IPS-15b (cell line): ENCODE data around the gene UQCR10.

ENCODE experiments used
- H3K27me3 ChIP-seq: one replicate; pipeline ENCODE4 v1.6.1; 2013; ENCODE audit warnings: low read length; ENCODE audit not compliant: control insufficient read depth, insufficient read depth
- H3K36me3 ChIP-seq: one replicate; pipeline ENCODE4 v1.6.1; 2013; ENCODE audit warnings: low read length; ENCODE audit not compliant: control insufficient read depth, insufficient read depth
- H3K4me1 ChIP-seq: one replicate; pipeline ENCODE4 v1.6.1; 2013; ENCODE audit warnings: mild to moderate bottlenecking, low read length; ENCODE audit not compliant: control insufficient read depth, insufficient read depth
- H3K4me3 ChIP-seq: one replicate; pipeline ENCODE4 v1.5.1; 2013; ENCODE audit warnings: low read depth, low read length
- H3K9ac ChIP-seq: one replicate; pipeline ENCODE4 v1.6.1; 2013; ENCODE audit warnings: low read depth, mild to moderate bottlenecking, low read length
- H3K9me3 ChIP-seq: one replicate; pipeline ENCODE4 v1.6.1; 2013; ENCODE audit warnings: mild to moderate bottlenecking, low read length; ENCODE audit not compliant: control insufficient read depth, insufficient read depth

The UQCR10 gene

GRCh38 chr22:29769723-29770321 is 2.7 kb downstream of the UQCR10 start:
- no peak overlapping the region for H3K9ac ChIP-seq
- H3K4me3 ChIP-seq = no peak overlapping the region
- H3K9me3 ChIP-seq = no peaks in the 10 kb centered on the region
- no peaks in the 10 kb centered on the region for H3K27me3 ChIP-seq
- H3K36me3 ChIP-seq = peaks cover 6% of the 10 kb centered on the region
- H3K4me1 ChIP-seq = no peaks in the 10 kb centered on the region

DNA sequence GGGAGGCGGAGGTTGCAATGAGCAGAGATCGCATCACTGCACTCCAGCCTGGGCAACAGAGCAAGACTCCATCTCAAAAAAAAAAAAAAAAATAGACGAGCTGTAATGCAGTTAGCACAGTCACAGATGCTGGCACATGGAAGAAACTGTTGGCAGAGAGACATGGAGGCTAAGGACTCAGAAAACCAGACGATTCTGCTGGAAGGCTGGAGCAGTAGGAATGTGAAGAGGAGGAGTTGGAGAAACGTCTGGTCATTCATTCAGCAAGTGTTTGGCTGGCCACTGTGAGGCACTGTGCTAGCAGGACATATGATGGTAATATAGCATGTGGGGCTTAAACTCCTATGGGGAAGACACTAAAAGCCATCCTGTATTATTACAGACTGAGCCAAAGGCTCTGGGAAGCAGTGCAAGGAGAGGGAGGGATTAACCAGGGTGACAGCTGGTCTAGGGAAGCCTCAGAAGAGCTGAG is 5.0 kb downstream of the UQCR10 start:
- no peak overlapping the region for H3K9ac ChIP-seq
- H3K27me3 ChIP-seq = no peaks in the 10 kb centered on the region
- H3K9me3 ChIP-seq = no peaks in the 10 kb centered on the region
- peaks cover 6% of the 10 kb centered on the region for H3K36me3 ChIP-seq
- H3K4me3 ChIP-seq = no peak overlapping the region
- H3K4me1 ChIP-seq = no peaks in the 10 kb centered on the region

DNA sequence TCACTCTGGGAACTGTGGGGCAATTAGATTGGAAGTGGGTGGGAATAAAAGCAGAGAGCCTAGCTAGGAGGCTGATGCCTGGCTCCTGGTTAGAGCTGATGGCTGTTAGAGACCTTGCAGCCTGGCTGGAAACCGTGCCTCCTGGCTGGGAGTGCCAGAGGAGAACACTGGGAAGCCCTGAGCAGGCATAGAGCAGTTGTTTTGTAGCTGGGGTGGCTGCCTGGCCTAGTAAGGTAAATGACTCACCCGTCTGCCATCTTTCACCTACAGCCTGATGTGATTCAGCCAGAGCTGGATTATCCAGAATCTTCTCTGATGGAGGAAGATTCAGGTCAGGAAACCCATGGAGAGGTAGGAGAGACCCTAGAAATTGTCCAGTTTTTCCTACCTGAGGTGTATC is 6.1 kb downstream of the UQCR10 start:
- H3K9ac ChIP-seq = no peak overlapping the region
- no peak overlapping the region for H3K4me3 ChIP-seq
- peaks cover 6% of the 10 kb centered on the region for H3K36me3 ChIP-seq
- H3K4me1 ChIP-seq = no peaks in the 10 kb centered on the region
- H3K9me3 ChIP-seq = no peaks in the 10 kb centered on the region
- no peaks in the 10 kb centered on the region for H3K27me3 ChIP-seq

- no peaks in the 10 kb centered on the region for H3K36me3 ChIP-seq
- H3K27me3 ChIP-seq = no peaks in the 10 kb centered on the region
- H3K4me1 ChIP-seq = no peaks in the 10 kb centered on the region
- no peak overlapping the region for H3K9ac ChIP-seq
- no peak overlapping the region for H3K4me3 ChIP-seq
- no peaks in the 10 kb centered on the region for H3K9me3 ChIP-seq
These were observed 13.1 kb downstream of the UQCR10 start for GRCh38 chr22:29780220-29780619.

GRCh38 chr22:29780748-29781676 is 13.8 kb downstream of the UQCR10 start:
- Histone ChIP-seq H3K4me3 (no peak overlapping the region), H3K4me1 (no peaks in the 10 kb centered on the region), H3K9ac (no peak overlapping the region), H3K36me3 (no peaks in the 10 kb centered on the region), H3K9me3 (no peaks in the 10 kb centered on the region), H3K27me3 (no peaks in the 10 kb centered on the region)

- no peaks in the 10 kb centered on the region for H3K4me1 ChIP-seq
- H3K36me3 ChIP-seq = no peaks in the 10 kb centered on the region
- H3K9me3 ChIP-seq = no peaks in the 10 kb centered on the region
- no peaks in the 10 kb centered on the region for H3K27me3 ChIP-seq
- no peak overlapping the region for H3K9ac ChIP-seq
- H3K4me3 ChIP-seq = no peak overlapping the region
These were observed 15.1 kb downstream of the UQCR10 start for GRCh38 chr22:29782061-29782845.

DNA sequence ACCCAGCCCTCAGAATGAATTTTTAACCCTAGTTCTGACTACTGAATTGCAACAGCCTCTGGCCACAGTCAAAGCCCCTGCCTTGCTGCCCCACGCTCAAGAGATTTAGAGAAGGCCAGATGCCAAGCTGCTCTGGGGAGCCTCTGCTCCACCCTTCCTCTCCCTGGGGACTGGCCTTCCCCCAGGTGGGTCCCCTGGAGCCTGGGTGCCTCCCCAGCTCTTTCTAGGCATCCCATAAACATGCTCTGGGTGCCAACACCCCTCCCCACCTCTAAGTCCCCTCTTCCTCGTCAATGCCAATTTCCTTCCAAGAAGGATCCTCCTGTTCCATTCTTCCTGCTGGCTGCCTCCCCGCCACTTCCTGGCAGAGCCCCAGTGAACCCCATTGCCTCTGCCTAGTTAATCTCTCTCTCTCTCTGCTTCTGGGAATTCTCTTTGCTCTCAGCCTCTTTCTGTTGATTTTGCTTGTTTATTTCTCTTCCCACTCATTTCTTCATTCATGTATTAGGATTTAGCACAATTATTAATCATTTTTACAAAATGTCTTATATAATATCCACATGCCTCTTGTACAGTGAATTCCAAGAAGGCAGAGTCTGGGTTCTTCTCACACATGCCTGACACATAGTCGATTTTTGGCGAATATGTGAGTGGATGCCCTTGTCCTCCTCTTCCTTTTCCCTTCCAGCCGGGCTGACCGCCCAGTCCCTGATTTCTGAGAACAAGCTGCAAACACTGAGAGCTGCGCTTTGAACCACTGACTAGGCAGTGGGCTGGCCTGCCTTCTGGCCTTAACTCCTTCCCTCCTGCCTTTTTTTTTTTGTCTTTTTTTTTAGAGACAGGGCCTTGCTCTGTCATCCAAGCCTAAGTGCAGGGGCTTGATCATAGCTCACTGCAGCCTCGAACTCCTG is 17.5 kb downstream of the UQCR10 start:
- peaks cover 8% of the 10 kb centered on the region for H3K36me3 ChIP-seq
- H3K4me3 ChIP-seq = no peak overlapping the region
- H3K9me3 ChIP-seq = no peaks in the 10 kb centered on the region
- no peak overlapping the region for H3K9ac ChIP-seq
- no peaks in the 10 kb centered on the region for H3K4me1 ChIP-seq
- no peaks in the 10 kb centered on the region for H3K27me3 ChIP-seq

DNA sequence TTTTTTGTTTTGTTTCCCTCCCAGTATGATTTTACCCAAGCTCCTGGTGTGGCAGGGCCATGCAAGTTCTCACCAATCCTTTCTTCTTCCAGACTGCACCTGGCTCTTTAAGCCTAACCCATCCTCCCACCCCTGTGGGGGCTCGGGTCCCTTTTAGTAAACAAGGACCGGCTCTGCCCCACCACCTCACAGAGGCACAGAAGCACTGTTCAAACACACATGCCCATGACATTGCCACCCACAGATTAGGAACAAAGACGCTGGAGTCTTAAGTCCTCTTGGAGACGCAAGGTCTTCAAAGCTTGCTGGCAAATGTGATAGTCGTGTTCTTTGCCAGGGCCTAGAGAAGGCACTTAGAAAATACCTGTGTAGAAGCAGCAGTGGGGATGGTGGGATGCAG is 18.9 kb downstream of the UQCR10 start:
- no peak overlapping the region for H3K9ac ChIP-seq
- peaks cover 21% of the 10 kb centered on the region for H3K36me3 ChIP-seq
- H3K4me3 ChIP-seq = no peak overlapping the region
- H3K9me3 ChIP-seq = no peaks in the 10 kb centered on the region
- no peaks in the 10 kb centered on the region for H3K4me1 ChIP-seq
- no peaks in the 10 kb centered on the region for H3K27me3 ChIP-seq

GRCh38 chr22:29787371-29787980 is 20.3 kb downstream of the UQCR10 start:
- Histone ChIP-seq H3K4me1 (no peaks in the 10 kb centered on the region), H3K4me3 (no peak overlapping the region)

DNA sequence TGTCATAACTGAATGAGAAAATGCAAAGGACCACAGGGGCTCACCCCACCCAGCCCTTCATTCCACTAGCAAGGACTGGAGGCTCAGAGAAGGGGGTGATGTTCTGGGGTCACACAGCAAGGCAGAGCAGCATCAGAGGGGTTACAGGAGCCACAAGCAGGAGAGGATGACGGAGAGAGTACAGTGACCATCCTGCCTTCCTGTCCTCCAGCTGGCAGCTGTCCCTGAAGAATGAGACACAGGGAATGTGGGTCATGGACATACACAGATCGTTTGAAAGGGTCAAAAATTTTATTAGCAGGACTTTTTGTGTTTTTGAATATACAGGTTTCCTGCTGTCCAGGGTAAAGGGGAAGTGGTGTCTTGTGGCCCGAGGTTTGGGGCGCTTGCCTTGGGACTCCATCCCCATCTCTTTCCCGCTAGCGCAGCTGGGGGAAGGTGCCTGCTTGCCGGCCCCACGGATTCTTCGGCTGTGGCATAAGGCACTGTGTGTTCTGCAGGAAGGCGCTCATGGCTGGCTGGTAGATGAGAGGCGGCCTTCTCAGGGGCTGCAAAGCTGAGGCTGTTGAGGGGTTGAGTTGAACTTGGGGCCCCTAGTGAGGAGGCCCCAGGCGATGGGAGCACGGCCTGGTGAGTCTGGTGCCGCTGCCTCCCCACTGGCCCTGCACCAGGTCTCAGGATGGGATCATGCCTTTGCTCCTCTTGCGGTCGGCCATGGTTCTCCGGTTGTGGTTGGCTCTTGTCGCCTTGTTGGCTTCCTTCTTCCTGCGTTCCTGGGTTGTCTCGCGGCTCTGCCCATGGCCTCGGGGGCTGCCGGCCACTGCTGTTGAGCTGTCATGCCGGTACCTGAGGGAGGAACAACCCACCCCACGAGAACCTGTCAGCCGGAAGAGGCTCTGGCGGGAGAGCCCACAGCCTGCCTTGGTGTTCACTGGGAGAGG is 21.4 kb downstream of the UQCR10 start:
- no peak overlapping the region for H3K9ac ChIP-seq
- H3K4me1 ChIP-seq = no peaks in the 10 kb centered on the region
- no peaks in the 10 kb centered on the region for H3K27me3 ChIP-seq
- peaks cover 32% of the 10 kb centered on the region for H3K36me3 ChIP-seq
- no peaks in the 10 kb centered on the region for H3K9me3 ChIP-seq
- H3K4me3 ChIP-seq = no peak overlapping the region

More at GRCh38 chr22:29787371-29787980, 20.3 kb downstream of the UQCR10 start:
- Histone ChIP-seq H3K9me3 (no peaks in the 10 kb centered on the region), H3K27me3 (no peaks in the 10 kb centered on the region), H3K9ac (no peak overlapping the region), H3K36me3 (peaks cover 28% of the 10 kb centered on the region)
